ENCODE data around the gene GLS. TPM values are rescaled to one million over a fixed set of nuclear protein-coding genes. Genes with fewer than 3 reads are reported as not detected.

The GLS gene
- total RNA-seq, 1 experiment from 2014 or later: 136 TPM

GRCh38 chr2:191013932-191014652 lies 133.5 kb downstream of the GLS start, which contains the start of gene STAT1:
Gene STAT1, minus strand, starts transcription at chr2:191014171. Its CDS starts 4,168 bp downstream, at chr2:191010003.
- DNase-seq (ENCODE audit: low read depth): peak; percentile 94

GRCh38 chr2:191014653-191015020 lies 134.0 kb downstream of the GLS start:
- DNase-seq (ENCODE audit: low read depth): no peak

Other genes with a start within 250 kb of the GLS start
- 47.6 and 51.0 TPM in 2 replicates for gene NAB1, start 231.7 kb upstream of the GLS start, total RNA-seq (2014; rRNA removed; shearing (Covaris generic))
- 44.7 and 58.5 TPM in 2 replicates for gene STAT1, start 133.3 kb downstream of the GLS start, total RNA-seq (2014; rRNA removed; shearing (Covaris generic))